ENCODE measurements around the gene HEG1.
"Not testable (repeated sequence)": the region's sequence is repeated elsewhere in the genome, so short reads cannot be mapped to it uniquely, and the experiment has no call there.

Gene HEG1

DNA sequence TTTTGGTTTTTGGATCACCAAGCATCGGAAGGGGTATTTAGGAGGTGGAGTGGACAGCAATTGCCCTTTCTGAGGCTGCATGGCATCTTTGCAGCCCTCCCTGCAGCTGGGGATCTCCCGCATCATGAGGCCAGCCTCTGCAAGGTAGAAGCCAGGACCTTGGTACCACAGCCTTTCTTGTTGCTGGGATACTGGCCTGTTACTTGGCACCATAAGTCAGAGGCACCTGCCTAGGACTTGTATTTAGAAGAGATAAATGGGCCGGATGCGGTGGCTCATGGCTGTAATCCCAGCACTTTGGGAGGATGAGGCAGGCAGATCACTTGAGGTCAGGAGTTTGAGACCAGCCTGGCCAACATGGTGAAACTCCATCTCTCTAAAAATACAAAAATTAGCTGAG, 97.8 kb downstream of the HEG1 start:
- not testable (repeated sequence) for H3K79me2 ChIP-seq (ENCODE audit: control insufficient read depth, insufficient read depth, low read length, unreplicated experiment); H3K4me1 ChIP-seq (ENCODE audit: control insufficient read depth, insufficient read depth, low read length, unreplicated experiment); H3K36me3 ChIP-seq (ENCODE audit: insufficient read depth, low read length); H3K27me3 ChIP-seq (ENCODE audit: insufficient read depth, low read length); H3K27ac ChIP-seq (ENCODE audit: low read depth, low read length); H3K4me3 ChIP-seq (ENCODE audit: low read depth, low read length); H2AFZ ChIP-seq (ENCODE audit: low read length, unreplicated experiment)

DNA sequence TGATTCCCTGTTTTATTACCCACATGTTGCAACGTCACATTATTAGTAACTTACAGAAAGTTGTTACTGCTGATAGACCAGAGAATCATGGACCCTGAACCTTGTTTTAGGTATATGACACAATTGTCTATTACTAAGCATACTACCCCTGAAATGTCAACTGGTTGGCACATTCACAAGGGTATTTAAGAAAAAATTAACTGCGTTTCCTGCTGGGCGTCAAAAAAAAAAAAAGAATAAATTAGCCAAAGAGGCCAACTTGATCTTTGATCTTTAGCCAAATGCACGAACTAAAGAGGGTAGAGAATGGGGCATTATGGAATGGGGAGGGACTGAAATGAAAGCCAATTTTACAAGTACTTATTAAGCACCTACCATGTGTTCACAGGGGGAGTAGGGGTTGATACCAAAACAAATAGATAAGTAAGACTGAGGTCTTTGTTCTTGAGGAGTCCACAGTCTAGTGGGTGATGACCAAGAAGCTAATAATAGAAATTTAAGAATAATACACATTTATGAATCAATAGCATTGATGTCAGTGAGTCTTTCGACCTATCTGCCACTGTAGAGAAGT, 103.4 kb downstream of the HEG1 start:
- Histone ChIP-seq H3K4me1 (ENCODE audit: control insufficient read depth, insufficient read depth, low read length, unreplicated experiment) (no peaks in the 10 kb centered on the region), H3K27ac (ENCODE audit: low read depth, low read length) (no peak overlapping the region), H2AFZ (ENCODE audit: low read length, unreplicated experiment) (no peak overlapping the region), H3K36me3 (ENCODE audit: insufficient read depth, low read length) (no peaks in the 10 kb centered on the region), H3K27me3 (ENCODE audit: insufficient read depth, low read length) (no peaks in the 10 kb centered on the region), H3K79me2 (ENCODE audit: control insufficient read depth, insufficient read depth, low read length, unreplicated experiment) (no peaks in the 10 kb centered on the region), H3K4me3 (ENCODE audit: low read depth, low read length) (no peak overlapping the region)

DNA sequence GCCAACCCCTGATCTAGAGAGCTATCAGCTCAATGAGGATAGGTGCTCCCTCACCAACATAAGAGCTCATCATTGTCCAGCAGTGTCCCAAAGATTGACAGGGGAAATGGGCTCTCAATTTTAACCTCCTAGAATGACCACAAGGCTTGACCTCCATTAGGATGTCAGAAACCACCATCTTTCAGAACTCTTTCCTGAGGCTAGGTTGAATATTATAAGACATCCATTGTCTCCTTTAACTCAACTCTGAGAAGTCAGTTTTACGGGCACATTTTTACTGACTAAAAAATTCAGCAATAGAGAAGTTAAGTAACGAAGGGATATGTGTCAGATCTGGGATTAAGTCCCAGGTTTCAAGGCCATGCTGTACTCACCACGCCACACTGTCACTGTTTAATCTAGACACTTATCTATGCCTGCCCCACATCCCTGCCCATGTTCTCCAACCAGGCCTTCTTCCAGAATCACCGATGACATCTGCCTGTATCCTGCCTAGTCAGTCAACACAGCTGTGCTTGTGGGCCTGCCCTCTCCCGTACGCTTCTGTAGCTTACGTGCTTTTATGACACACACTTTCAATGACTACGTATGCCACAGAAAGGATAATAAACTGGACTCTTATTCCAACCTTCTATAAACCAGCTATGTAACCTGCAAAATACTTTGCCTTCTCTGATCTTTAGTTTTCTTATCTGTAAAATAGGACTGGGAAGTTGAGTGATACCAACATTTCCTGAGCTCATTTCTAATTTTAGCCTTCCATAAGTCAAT, 104.1 kb downstream of the HEG1 start:
- Histone ChIP-seq H3K4me1 (ENCODE audit: control insufficient read depth, insufficient read depth, low read length, unreplicated experiment) (no peaks in the 10 kb centered on the region), H2AFZ (ENCODE audit: low read length, unreplicated experiment) (no peak overlapping the region), H3K36me3 (ENCODE audit: insufficient read depth, low read length) (no peaks in the 10 kb centered on the region), H3K27me3 (ENCODE audit: insufficient read depth, low read length) (no peaks in the 10 kb centered on the region), H3K79me2 (ENCODE audit: control insufficient read depth, insufficient read depth, low read length, unreplicated experiment) (no peaks in the 10 kb centered on the region), H3K4me3 (ENCODE audit: low read depth, low read length) (no peak overlapping the region), H3K27ac (ENCODE audit: low read depth, low read length) (no peak overlapping the region)

DNA sequence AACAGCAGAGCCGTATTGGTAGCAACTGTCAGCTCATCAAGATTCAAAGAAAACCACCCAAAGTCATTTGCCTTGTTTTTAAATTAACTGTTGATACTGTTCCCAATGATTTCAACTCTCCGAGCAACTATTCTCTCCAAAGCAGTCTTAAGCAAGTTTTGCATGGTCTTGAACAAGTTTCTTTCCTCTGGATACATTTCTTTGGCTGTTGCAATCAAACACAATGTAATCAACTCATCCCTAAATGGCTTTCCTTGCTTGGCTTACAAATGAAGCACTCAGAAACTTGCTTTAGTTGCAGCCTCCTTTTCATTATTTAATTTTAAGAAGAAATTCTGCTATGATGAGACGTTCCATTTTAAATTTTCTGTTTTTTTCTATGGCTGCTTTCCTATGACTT, 105.8 kb downstream of the HEG1 start:
- H3K4me3 ChIP-seq (ENCODE audit: low read depth, low read length), result no peak overlapping the region
- no peaks in the 10 kb centered on the region for H3K36me3 ChIP-seq (ENCODE audit: insufficient read depth, low read length)
- H3K27ac ChIP-seq (ENCODE audit: low read depth, low read length), result no peak overlapping the region
- H3K27me3 ChIP-seq (ENCODE audit: insufficient read depth, low read length), result no peaks in the 10 kb centered on the region
- no peak overlapping the region for H2AFZ ChIP-seq (ENCODE audit: low read length, unreplicated experiment)
- no peaks in the 10 kb centered on the region for H3K4me1 ChIP-seq (ENCODE audit: control insufficient read depth, insufficient read depth, low read length, unreplicated experiment)
- H3K79me2 ChIP-seq (ENCODE audit: control insufficient read depth, insufficient read depth, low read length, unreplicated experiment), result no peaks in the 10 kb centered on the region

DNA sequence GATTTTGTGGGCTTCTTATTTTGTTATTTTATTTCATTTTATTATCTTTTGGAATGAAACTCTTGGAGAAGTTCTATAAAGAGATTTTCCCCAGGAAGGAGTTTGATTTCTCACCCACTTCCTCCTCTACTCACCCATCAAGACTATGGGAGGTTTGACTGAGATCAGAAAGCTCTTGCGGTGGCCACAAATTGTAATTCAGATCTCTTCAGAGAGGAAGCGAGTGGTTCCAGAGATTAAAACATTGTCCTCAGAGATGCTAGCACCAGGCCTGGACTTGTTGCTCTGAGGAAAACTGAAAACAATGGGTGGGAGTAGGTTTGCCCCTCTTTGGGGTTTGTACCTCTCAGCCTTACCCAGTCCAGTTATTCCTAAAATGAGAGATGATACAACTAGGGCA, 113.2 kb downstream of the HEG1 start:
- Histone ChIP-seq H3K4me1 (ENCODE audit: control insufficient read depth, insufficient read depth, low read length, unreplicated experiment) (no peaks in the 10 kb centered on the region), H3K27ac (ENCODE audit: low read depth, low read length) (no peak overlapping the region), H2AFZ (ENCODE audit: low read length, unreplicated experiment) (no peak overlapping the region), H3K4me3 (ENCODE audit: low read depth, low read length) (no peak overlapping the region), H3K36me3 (ENCODE audit: insufficient read depth, low read length) (no peaks in the 10 kb centered on the region), H3K79me2 (ENCODE audit: control insufficient read depth, insufficient read depth, low read length, unreplicated experiment) (no peaks in the 10 kb centered on the region), H3K27me3 (ENCODE audit: insufficient read depth, low read length) (no peaks in the 10 kb centered on the region)

DNA sequence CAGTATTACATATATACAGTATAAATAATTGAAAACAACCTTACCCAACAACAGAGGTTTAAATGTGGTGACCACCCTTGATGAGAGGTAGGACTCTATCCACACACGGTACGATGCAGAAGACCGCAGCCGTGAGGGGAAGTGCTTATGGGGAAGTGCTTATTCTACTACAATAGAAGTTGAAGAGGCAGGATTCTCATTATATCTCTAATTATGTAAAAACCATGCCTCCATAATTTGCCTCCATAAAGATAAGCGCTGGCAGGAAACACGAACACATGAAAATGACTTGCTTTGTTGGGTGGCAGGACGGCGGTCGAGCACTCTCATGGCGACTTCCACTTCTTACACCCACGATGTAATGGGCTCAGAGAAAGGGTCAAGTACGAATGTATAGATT, 114.0 kb downstream of the HEG1 start:
- H3K27ac ChIP-seq (ENCODE audit: low read depth, low read length), result no peak overlapping the region
- H3K36me3 ChIP-seq (ENCODE audit: insufficient read depth, low read length), result no peaks in the 10 kb centered on the region

DNA sequence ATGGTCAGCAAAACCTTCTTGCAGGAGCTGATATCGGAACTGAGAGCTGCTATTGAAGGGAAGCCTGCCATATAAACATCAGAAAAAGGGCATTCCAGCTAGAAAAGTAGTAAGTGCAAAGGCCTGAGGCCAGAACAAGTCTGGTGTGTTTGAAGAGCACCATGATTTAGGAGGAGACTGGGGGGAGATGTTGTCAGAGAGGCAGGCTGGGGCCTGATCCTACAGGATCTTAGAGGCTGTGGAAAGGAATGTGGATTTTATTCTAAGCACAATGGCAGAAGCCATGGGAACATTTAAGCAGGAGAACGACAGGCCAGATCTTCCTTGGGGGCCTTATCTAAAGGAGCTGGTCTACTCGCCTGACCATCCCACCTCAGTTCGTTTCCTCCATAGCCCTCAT, 116.1 kb downstream of the HEG1 start:
- no peak overlapping the region for H2AFZ ChIP-seq (ENCODE audit: low read length, unreplicated experiment)
- no peaks in the 10 kb centered on the region for H3K79me2 ChIP-seq (ENCODE audit: control insufficient read depth, insufficient read depth, low read length, unreplicated experiment)
- no peaks in the 10 kb centered on the region for H3K36me3 ChIP-seq (ENCODE audit: insufficient read depth, low read length)
- no peak overlapping the region for H3K27ac ChIP-seq (ENCODE audit: low read depth, low read length)
- no peaks in the 10 kb centered on the region for H3K27me3 ChIP-seq (ENCODE audit: insufficient read depth, low read length)
- no peak overlapping the region for H3K4me3 ChIP-seq (ENCODE audit: low read depth, low read length)
- no peaks in the 10 kb centered on the region for H3K4me1 ChIP-seq (ENCODE audit: control insufficient read depth, insufficient read depth, low read length, unreplicated experiment)

More for the DNA sequence above, 114.0 kb downstream of the HEG1 start:
- no peaks in the 10 kb centered on the region for H3K27me3 ChIP-seq (ENCODE audit: insufficient read depth, low read length)
- H3K4me1 ChIP-seq (ENCODE audit: control insufficient read depth, insufficient read depth, low read length, unreplicated experiment), result no peaks in the 10 kb centered on the region
- no peak overlapping the region for H3K4me3 ChIP-seq (ENCODE audit: low read depth, low read length)
- no peaks in the 10 kb centered on the region for H3K79me2 ChIP-seq (ENCODE audit: control insufficient read depth, insufficient read depth, low read length, unreplicated experiment)
- no peak overlapping the region for H2AFZ ChIP-seq (ENCODE audit: low read length, unreplicated experiment)

DNA sequence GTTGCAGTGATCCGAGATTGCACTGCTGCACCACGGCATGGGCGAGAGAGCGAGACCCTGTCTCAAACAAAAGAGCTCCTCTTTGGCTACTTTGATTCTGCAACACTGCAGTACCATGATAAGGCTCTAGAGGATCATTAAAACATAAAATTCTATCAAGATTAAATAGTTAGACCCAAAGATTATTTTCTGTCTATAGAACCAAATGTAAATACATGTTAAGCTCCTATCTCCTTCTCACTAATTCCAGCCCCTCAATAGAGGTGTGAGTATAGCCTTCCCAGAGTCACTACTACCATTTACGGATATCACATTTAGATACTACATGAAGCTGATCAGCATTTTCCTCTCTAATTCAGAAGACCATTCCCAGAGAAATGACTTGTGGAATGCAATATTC, 116.9 kb downstream of the HEG1 start:
- H3K36me3 ChIP-seq (ENCODE audit: insufficient read depth, low read length), result no peaks in the 10 kb centered on the region
- no peaks in the 10 kb centered on the region for H3K79me2 ChIP-seq (ENCODE audit: control insufficient read depth, insufficient read depth, low read length, unreplicated experiment)
- no peaks in the 10 kb centered on the region for H3K27me3 ChIP-seq (ENCODE audit: insufficient read depth, low read length)
- H3K4me3 ChIP-seq (ENCODE audit: low read depth, low read length), result no peak overlapping the region
- no peak overlapping the region for H2AFZ ChIP-seq (ENCODE audit: low read length, unreplicated experiment)
- H3K4me1 ChIP-seq (ENCODE audit: control insufficient read depth, insufficient read depth, low read length, unreplicated experiment), result no peaks in the 10 kb centered on the region
- no peak overlapping the region for H3K27ac ChIP-seq (ENCODE audit: low read depth, low read length)

DNA sequence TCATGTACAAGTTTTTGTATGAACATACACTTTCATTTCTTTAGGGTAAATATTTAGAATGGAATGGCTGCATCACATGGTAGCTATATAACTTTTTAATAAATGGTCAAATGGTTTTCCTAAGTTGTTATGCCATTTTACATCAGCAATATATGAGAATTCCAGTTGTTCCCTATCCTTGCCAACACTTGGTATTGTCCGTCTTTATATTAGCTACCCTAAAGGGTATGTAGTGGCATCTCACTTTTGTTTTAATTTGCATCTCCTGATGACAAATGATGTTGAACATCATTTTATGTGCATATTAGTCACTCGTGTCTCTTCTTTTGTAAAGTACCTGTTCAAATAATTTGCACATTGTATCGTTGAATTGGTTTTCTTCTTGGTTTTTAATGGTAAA, 118.7 kb downstream of the HEG1 start:
- H3K79me2 ChIP-seq (ENCODE audit: control insufficient read depth, insufficient read depth, low read length, unreplicated experiment), result no peaks in the 10 kb centered on the region
- no peak overlapping the region for H3K27ac ChIP-seq (ENCODE audit: low read depth, low read length)
- no peak overlapping the region for H2AFZ ChIP-seq (ENCODE audit: low read length, unreplicated experiment)
- H3K4me1 ChIP-seq (ENCODE audit: control insufficient read depth, insufficient read depth, low read length, unreplicated experiment), result no peaks in the 10 kb centered on the region
- H3K27me3 ChIP-seq (ENCODE audit: insufficient read depth, low read length), result no peaks in the 10 kb centered on the region
- H3K4me3 ChIP-seq (ENCODE audit: low read depth, low read length), result no peak overlapping the region
- H3K36me3 ChIP-seq (ENCODE audit: insufficient read depth, low read length), result no peaks in the 10 kb centered on the region

DNA sequence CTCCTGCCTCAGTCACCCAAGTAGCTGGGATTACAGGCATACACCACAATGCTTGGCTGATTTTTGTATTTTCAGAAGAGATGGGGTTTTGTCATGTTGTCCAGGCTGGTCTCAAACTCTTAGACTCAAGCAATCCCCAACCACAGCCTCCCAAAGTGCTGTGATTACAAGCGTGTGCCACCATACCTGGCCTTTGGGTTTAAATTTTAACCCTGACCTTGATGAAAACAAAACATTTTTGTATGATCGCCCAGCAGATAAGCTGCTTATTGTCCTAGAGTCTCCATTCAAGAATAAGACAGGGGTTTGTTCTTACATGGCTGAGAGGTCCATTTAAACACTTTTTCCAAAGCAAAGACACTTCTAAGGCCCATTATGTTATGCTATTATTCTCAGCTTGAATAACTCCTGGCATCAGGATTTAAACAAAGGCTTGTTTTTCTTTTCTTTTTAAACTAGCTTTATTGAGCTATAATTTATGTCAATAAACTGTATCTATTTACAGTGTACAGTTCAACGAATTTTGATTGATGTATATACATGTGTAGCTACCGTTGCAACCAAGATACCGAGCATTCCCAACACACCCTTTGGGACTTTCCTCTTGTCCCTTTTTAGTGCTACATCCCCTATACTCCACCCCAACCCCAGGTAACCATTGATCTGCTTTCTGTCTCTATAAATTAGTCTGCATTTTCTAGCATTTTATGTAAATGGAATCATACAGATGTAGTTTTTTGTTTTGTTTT, 119.8 kb downstream of the HEG1 start:
- H3K4me1 ChIP-seq (ENCODE audit: control insufficient read depth, insufficient read depth, low read length, unreplicated experiment), result no peaks in the 10 kb centered on the region
- no peaks in the 10 kb centered on the region for H3K79me2 ChIP-seq (ENCODE audit: control insufficient read depth, insufficient read depth, low read length, unreplicated experiment)
- H3K36me3 ChIP-seq (ENCODE audit: insufficient read depth, low read length), result no peaks in the 10 kb centered on the region
- no peak overlapping the region for H2AFZ ChIP-seq (ENCODE audit: low read length, unreplicated experiment)
- no peak overlapping the region for H3K27ac ChIP-seq (ENCODE audit: low read depth, low read length)
- H3K27me3 ChIP-seq (ENCODE audit: insufficient read depth, low read length), result no peaks in the 10 kb centered on the region
- H3K4me3 ChIP-seq (ENCODE audit: low read depth, low read length), result no peak overlapping the region

DNA sequence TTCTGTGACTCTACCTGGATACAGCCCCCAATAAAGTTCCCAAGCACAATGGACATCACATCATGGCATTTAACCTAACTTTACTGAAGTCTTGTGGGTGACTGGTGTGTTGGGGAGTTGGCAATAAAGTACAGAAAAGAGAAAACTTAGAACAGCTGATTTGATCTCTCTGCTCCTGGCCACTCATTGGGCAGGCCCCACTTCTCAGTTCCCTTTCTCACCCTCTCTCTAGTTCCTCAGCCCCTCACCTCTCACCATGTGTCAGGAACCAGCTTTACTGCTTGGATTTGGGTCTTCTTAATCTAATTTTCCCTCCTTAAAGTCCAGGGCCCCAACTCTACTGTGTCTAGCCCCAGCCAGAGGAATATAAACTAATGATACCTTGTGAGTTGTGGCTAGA, 120.5 kb downstream of the HEG1 start:
- no peaks in the 10 kb centered on the region for H3K36me3 ChIP-seq (ENCODE audit: insufficient read depth, low read length)
- H3K79me2 ChIP-seq (ENCODE audit: control insufficient read depth, insufficient read depth, low read length, unreplicated experiment), result no peaks in the 10 kb centered on the region
- no peak overlapping the region for H3K4me3 ChIP-seq (ENCODE audit: low read depth, low read length)
- H2AFZ ChIP-seq (ENCODE audit: low read length, unreplicated experiment), result no peak overlapping the region
- no peaks in the 10 kb centered on the region for H3K4me1 ChIP-seq (ENCODE audit: control insufficient read depth, insufficient read depth, low read length, unreplicated experiment)
- H3K27me3 ChIP-seq (ENCODE audit: insufficient read depth, low read length), result no peaks in the 10 kb centered on the region
- no peak overlapping the region for H3K27ac ChIP-seq (ENCODE audit: low read depth, low read length)
